Testis (tissue), 2 donors: ENCODE data around the gene IPO4.

Experiments
- CTCF ChIP-seq, 3 experiments: fragments of 450-650 bp in 2 of 3; fragments of 200-600 bp in 1 of 3; sonication (generic) in 1 of 3; IDR thresholded peaks; one replicate each; pipeline ENCODE4 v1.5.1; 2016 to 2019; ENCODE audit warnings: antibody characterized with exemption in 3 of 3, mild to moderate bottlenecking in 2 of 3, moderate library complexity in 1 of 3
- POLR2A ChIP-seq: fragments of 450-650 bp; IDR thresholded peaks from one replicate; pipeline ENCODE4 v1.6.1; 2017; ENCODE audit warnings: antibody characterized with exemption, mild to moderate bottlenecking, moderate library complexity

DNA sequence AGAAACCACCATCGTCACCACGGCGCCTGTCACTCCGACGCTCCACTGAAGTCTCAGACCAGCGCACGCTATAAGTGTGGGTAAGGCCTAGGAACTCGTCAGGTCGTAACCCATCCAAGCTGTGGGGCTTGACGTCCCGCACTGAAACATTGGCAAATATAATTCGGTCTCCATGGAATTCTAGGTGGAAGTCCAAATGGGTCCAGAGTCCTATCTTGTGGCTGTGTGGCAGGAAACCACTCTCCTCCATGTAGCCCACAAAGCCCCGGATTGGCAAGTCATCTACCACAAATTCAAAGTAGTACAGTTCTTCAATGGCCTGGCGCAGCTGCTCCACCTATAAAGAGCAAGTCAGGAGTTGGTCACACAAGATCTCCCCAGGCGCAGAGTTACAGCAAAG, 4.3 kb upstream of the IPO4 start:
- TF ChIP-seq CTCF (IDR thresholded peaks at IDR 0.05) (no peak), POLR2A (no peak)
